Neural cell (in vitro differentiated cells): ENCODE results near the gene MSH3. TPM values are rescaled to one million over a fixed set of nuclear protein-coding genes. Genes with fewer than 3 reads are reported as not detected.

Source experiments
- H2AFZ ChIP-seq: fragments of 200-600, 300-800 bp; sonication (generic), shearing (Covaris generic); 2 replicates; pipeline ENCODE4 v1.6.0; 2014; ENCODE audit warnings: low read depth, mild to moderate bottlenecking, antibody characterized with exemption, low read length, moderate library complexity
- H3F3A ChIP-seq: fragments of 200-600 bp; shearing (Covaris generic); 2 replicates; pipeline ENCODE4 v1.6.1; 2016; ENCODE audit warnings: mild to moderate bottlenecking, moderate library complexity, mixed read lengths, antibody characterized with exemption, low read length; ENCODE audit not compliant: insufficient read depth, poor library complexity, severe bottlenecking
- H3K27ac ChIP-seq: fragments of 200-600, 300-800 bp; sonication (generic), shearing (Covaris generic); 2 replicates; pipeline ENCODE4 v1.5.1; 2014; ENCODE audit warnings: mild to moderate bottlenecking, low read length, moderate library complexity
- H3K27me3 ChIP-seq: fragments of 300-800, 200-600 bp; sonication (generic), shearing (Covaris generic); 2 replicates; pipeline ENCODE4 v1.6.0; 2014; ENCODE audit warnings: mild to moderate bottlenecking, low read depth, low read length, moderate library complexity; ENCODE audit not compliant: insufficient read depth
- H3K36me3 ChIP-seq: fragments of 300-800, 200-600 bp; sonication (generic), shearing (Covaris generic); 2 replicates; pipeline ENCODE4 v1.5.1; 2014; ENCODE audit warnings: mild to moderate bottlenecking, antibody characterized with exemption, low read length, moderate library complexity; ENCODE audit not compliant: insufficient read depth
- H3K4me2 ChIP-seq: fragments of 300-800, 200-600 bp; sonication (generic), shearing (Covaris generic); 2 replicates; pipeline ENCODE4 v1.6.0; 2014; ENCODE audit warnings: mild to moderate bottlenecking, low read length
- H3K4me3 ChIP-seq: fragments of 300-800, 200-600 bp; sonication (generic), shearing (Covaris generic); 2 replicates; pipeline ENCODE4 v1.5.1; 2014; ENCODE audit warnings: mild to moderate bottlenecking, low read length, moderate library complexity
- H3K79me2 ChIP-seq: fragments of 200-600 bp; shearing (Covaris generic); replicated peaks from 2 replicates; pipeline ENCODE4 v1.6.0; 2014; ENCODE audit warnings: mild to moderate bottlenecking, low read length, moderate library complexity; ENCODE audit not compliant: insufficient read depth
- H3K9ac ChIP-seq: fragments of 300-800, 200-600 bp; sonication (generic), shearing (Covaris generic); 2 replicates; pipeline ENCODE4 v1.6.1; 2016; ENCODE audit warnings: mild to moderate bottlenecking, low read length, mixed read lengths
- H3K9me2 ChIP-seq: fragments of 200-600 bp; shearing (Covaris generic); 2 replicates; pipeline ENCODE4 v1.6.1; 2016; ENCODE audit warnings: mild to moderate bottlenecking, low read length, mixed read lengths; ENCODE audit not compliant: insufficient read depth
- H3K9me3 ChIP-seq: fragments of 200-600, 300-800 bp; sonication (generic), shearing (Covaris generic); 2 replicates; pipeline ENCODE4 v1.6.1; 2016; ENCODE audit warnings: mild to moderate bottlenecking, mixed run types, low read length, moderate library complexity, mixed read lengths
- H4K20me1 ChIP-seq: fragments of 200-600 bp; shearing (Covaris generic); 2 replicates; pipeline ENCODE4 v1.6.1; 2016; ENCODE audit warnings: mild to moderate bottlenecking, mixed run types; ENCODE audit not compliant: insufficient read depth
- EP300 ChIP-seq: fragments of 450-650 bp; conservative IDR thresholded peaks from 2 replicates; pipeline ENCODE4 v1.6.1; 2014; ENCODE audit warnings: antibody characterized with exemption, mild to moderate bottlenecking, moderate library complexity; ENCODE audit not compliant: poor library complexity, severe bottlenecking
- EZH2 ChIP-seq: fragments of 200-600, 300-800 bp; shearing (Covaris generic), sonication (generic); IDR thresholded peaks from 2 replicates; pipeline ENCODE4 v1.6.1; 2014; ENCODE audit warnings: antibody characterized with exemption, low read length, borderline replicate concordance, mild to moderate bottlenecking; ENCODE audit not compliant: insufficient read depth, poor library complexity, severe bottlenecking
- MXI1 ChIP-seq: fragments of 450-650 bp; conservative IDR thresholded peaks from 2 replicates; pipeline ENCODE4 v1.6.1; 2014; ENCODE audit warnings: antibody characterized with exemption, mild to moderate bottlenecking; ENCODE audit not compliant: poor library complexity, severe bottlenecking
- POLR2AphosphoS5 ChIP-seq: IDR thresholded peaks from 2 replicates; pipeline ENCODE4 v1.6.1; 2012
- RAD21 ChIP-seq: fragments of 450-650 bp; conservative IDR thresholded peaks from 2 replicates; pipeline ENCODE4 v1.6.1; 2014; ENCODE audit warnings: antibody characterized with exemption, mild to moderate bottlenecking, moderate library complexity
- SMC3 ChIP-seq: fragments of 450-650 bp; conservative IDR thresholded peaks from 2 replicates; pipeline ENCODE4 v1.6.1; 2014; ENCODE audit warnings: antibody characterized with exemption, mild to moderate bottlenecking, moderate library complexity; ENCODE audit not compliant: poor library complexity
- TAF1 ChIP-seq: IDR thresholded peaks from 2 replicates; pipeline ENCODE4 v1.6.1; 2012; ENCODE audit warnings: low read depth
- polyA plus RNA-seq: library from polyadenylated mRNA; depleted of rRNA; stranded (reverse); fragments of >200 nt; gene quantifications from 2 replicates; pipeline ENCODE4 v1.2.3, GENCODE V29; 2014
- TF ChIP-seq, protein P1 (sequence below): fragments of 450-650 bp; IDR thresholded peaks from 2 replicates; pipeline ENCODE4 v1.5.1; 2014; ENCODE audit warnings: antibody characterized with exemption, mild to moderate bottlenecking, moderate library complexity; ENCODE audit not compliant: poor library complexity, severe bottlenecking
- TF ChIP-seq, protein P2 (sequence below): IDR thresholded peaks from 2 replicates; pipeline ENCODE4 v1.6.1; 2012; ENCODE audit warnings: borderline replicate concordance

Gene MSH3
- polyA plus RNA-seq, 1 donor from 2014 or later = 9.8 TPM

DNA sequence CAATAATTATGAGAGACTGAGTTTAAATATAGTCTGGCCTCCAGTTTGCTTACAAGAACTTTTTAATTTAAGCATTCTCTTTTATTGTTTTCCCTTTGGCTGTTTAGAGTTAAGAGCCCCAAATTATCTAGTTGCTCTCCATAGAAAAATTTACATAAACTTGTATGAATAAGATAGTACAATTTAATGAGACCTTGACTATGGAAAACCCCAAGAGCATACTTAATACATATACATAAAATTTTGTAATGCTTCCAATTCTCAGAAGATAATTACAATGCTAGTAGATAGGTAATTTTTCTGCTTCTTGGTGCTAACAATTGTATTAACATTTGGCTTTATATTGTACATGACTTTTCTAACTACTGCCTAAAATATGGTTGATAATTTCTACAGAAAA is 20.3 kb upstream of the MSH3 start:
- H3K4me3 ChIP-seq = no peak overlapping the region
- H3F3A ChIP-seq = no peaks in the 10 kb centered on the region
- H2AFZ ChIP-seq = no peak overlapping the region
- no peaks in the 10 kb centered on the region for H3K79me2 ChIP-seq
- H3K27me3 ChIP-seq = no peaks in the 10 kb centered on the region
- TF ChIP-seq SMC3 (no peak), POLR2AphosphoS5 (no peak), EP300 (no peak), TAF1 (no peak), EZH2 (no peak), RAD21 (no peak), MXI1 (no peak)
- TF ChIP-seq, protein P1, sequence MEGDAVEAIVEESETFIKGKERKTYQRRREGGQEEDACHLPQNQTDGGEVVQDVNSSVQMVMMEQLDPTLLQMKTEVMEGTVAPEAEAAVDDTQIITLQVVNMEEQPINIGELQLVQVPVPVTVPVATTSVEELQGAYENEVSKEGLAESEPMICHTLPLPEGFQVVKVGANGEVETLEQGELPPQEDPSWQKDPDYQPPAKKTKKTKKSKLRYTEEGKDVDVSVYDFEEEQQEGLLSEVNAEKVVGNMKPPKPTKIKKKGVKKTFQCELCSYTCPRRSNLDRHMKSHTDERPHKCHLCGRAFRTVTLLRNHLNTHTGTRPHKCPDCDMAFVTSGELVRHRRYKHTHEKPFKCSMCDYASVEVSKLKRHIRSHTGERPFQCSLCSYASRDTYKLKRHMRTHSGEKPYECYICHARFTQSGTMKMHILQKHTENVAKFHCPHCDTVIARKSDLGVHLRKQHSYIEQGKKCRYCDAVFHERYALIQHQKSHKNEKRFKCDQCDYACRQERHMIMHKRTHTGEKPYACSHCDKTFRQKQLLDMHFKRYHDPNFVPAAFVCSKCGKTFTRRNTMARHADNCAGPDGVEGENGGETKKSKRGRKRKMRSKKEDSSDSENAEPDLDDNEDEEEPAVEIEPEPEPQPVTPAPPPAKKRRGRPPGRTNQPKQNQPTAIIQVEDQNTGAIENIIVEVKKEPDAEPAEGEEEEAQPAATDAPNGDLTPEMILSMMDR = no peak
- TF ChIP-seq, protein P2, sequence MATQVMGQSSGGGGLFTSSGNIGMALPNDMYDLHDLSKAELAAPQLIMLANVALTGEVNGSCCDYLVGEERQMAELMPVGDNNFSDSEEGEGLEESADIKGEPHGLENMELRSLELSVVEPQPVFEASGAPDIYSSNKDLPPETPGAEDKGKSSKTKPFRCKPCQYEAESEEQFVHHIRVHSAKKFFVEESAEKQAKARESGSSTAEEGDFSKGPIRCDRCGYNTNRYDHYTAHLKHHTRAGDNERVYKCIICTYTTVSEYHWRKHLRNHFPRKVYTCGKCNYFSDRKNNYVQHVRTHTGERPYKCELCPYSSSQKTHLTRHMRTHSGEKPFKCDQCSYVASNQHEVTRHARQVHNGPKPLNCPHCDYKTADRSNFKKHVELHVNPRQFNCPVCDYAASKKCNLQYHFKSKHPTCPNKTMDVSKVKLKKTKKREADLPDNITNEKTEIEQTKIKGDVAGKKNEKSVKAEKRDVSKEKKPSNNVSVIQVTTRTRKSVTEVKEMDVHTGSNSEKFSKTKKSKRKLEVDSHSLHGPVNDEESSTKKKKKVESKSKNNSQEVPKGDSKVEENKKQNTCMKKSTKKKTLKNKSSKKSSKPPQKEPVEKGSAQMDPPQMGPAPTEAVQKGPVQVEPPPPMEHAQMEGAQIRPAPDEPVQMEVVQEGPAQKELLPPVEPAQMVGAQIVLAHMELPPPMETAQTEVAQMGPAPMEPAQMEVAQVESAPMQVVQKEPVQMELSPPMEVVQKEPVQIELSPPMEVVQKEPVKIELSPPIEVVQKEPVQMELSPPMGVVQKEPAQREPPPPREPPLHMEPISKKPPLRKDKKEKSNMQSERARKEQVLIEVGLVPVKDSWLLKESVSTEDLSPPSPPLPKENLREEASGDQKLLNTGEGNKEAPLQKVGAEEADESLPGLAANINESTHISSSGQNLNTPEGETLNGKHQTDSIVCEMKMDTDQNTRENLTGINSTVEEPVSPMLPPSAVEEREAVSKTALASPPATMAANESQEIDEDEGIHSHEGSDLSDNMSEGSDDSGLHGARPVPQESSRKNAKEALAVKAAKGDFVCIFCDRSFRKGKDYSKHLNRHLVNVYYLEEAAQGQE = no peak
- H4K20me1 ChIP-seq = no peaks in the 10 kb centered on the region
- H3K4me2 ChIP-seq = no peak overlapping the region
- no peak overlapping the region for H3K27ac ChIP-seq
- H3K9ac ChIP-seq = no peak overlapping the region
- H3K9me3 ChIP-seq = no peaks in the 10 kb centered on the region
- H3K36me3 ChIP-seq = no peaks in the 10 kb centered on the region
- H3K9me2 ChIP-seq = no peaks in the 10 kb centered on the region

DNA sequence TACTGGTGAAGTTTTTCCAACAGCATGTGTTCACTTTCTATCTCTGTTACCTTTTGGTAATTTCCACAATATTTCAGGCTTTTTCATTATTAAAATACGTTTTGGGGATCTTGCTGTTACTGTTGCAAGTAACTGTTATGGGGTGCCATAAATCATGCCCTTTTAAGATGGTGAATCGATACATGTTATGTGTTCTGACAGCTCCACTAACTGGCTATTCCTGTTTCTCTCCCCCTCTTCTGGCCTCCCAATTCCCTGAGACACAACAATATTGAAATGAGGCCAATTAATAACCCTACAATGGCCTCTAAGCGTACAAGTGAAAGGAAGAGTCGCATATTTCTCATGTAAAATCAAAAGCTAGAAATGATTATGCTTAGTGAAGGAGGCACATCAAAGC is 13.1 kb upstream of the MSH3 start:
- Histone ChIP-seq H3K4me3 (no peak overlapping the region), H3K36me3 (no peaks in the 10 kb centered on the region), H3K27me3 (no peaks in the 10 kb centered on the region)

DNA sequence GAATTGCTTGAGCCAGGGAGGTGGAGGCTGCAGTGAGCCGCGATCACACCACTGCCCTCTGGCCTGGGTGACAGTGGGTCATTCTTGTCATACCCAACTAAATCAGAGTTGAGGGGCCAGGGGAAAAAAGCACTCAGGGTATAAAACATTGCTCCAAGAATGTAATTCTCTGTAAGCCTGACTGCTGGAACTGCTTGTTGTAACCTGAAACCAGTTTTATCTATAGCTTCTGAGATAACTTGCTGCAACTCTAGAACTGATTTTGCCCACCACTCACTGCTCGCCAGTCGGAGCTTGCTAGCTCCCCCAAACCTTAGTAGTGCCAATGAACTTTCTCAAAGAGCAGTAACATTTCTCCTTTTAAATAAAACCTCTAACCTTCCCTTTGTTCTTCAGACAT is 9.6 kb upstream of the MSH3 start:
- TF ChIP-seq POLR2AphosphoS5 (no peak), EP300 (no peak), MXI1 (no peak), RAD21 (no peak), TAF1 (no peak)
- TF ChIP-seq, protein P2 = no peak
- TF ChIP-seq, protein P1 = no peak
- Histone ChIP-seq H3K4me2 (no peak overlapping the region), H4K20me1 (no peaks in the 10 kb centered on the region), H3K27me3 (no peaks in the 10 kb centered on the region), H3K27ac (no peak overlapping the region), H3K79me2 (no peaks in the 10 kb centered on the region), H3K4me3 (no peak overlapping the region), H2AFZ (no peak overlapping the region), H3K36me3 (no peaks in the 10 kb centered on the region), H3K9ac (no peak overlapping the region), H3K9me3 (no peaks in the 10 kb centered on the region), H3F3A (no peaks in the 10 kb centered on the region), H3K9me2 (no peaks in the 10 kb centered on the region)

More for the DNA sequence above, 13.1 kb upstream of the MSH3 start:
- no peak overlapping the region for H3K27ac ChIP-seq
- H3F3A ChIP-seq = no peaks in the 10 kb centered on the region
- no peak overlapping the region for H3K9ac ChIP-seq
- H3K79me2 ChIP-seq = no peaks in the 10 kb centered on the region
- H3K4me2 ChIP-seq = no peak overlapping the region
- H4K20me1 ChIP-seq = no peaks in the 10 kb centered on the region
- no peaks in the 10 kb centered on the region for H3K9me2 ChIP-seq
- no peak for TF ChIP-seq MXI1
- no peak overlapping the region for H2AFZ ChIP-seq
- H3K9me3 ChIP-seq = no peaks in the 10 kb centered on the region
